Prostate gland (tissue), 2 donors: Measurements from ENCODE around the gene MYO1D.

ENCODE experiments used
- CTCF ChIP-seq, 4 experiments: fragments of 200-600 bp in 2 of 4; fragments of 450-650 bp in 2 of 4; sonication (generic) in 2 of 4; IDR thresholded peaks; 1 replicate in 3 of 4; 2 replicates in 1 of 4; pipeline ENCODE4 v1.5.1; 2016 to 2019; ENCODE audit warnings: antibody characterized with exemption in 4 of 4, mild to moderate bottlenecking in 2 of 4, moderate library complexity in 2 of 4
- POLR2AphosphoS5 ChIP-seq: sonication (generic); formaldehyde crosslinking; IDR thresholded peaks from one replicate; pipeline ENCODE4 v1.6.1; 2017; ENCODE audit warnings: antibody characterized with exemption

- no peak for TF ChIP-seq CTCF (IDR thresholded peaks at IDR 0.05)
- TF ChIP-seq POLR2AphosphoS5 = no peak
These were observed 335.3 kb downstream of the MYO1D start for GRCh38 chr17:32541640-32542039.
